K562 (cell line): ENCODE data around the gene SHANK1. TPM values are rescaled to one million over a fixed set of nuclear protein-coding genes. Genes with fewer than 3 reads are reported as not detected.

Source experiments
- ATAC-seq: fragments of 200-7000 bp; cut with Tn5 transposase; 3 replicates; pipeline ENCODE4 v1.9.1; 2020; ENCODE audit warnings: moderate library complexity
- BruUV-seq: library from RNA; stranded (reverse); fragments of 400-500 nt; replicated peaks from 2 replicates; lab custom pipeline; 2021; lab: Mats Ljungman, UMichigan
- CTCF ChIA-PET: fragments of 300-600 bp; formaldehyde crosslinking; extraction: SDS; loops from one replicate; lab custom pipeline; 2021; ENCODE audit warnings: low intra/inter-chr PET ratio; lab: Yijun Ruan, JAX
- POLR2A ChIA-PET: fragments of 300-600, 350-650 bp; sonication (Branson Sonifier 250); formaldehyde crosslinking; extraction: SDS; loops from one replicate; lab custom pipeline; 2021; ENCODE audit warnings: antibody characterized with exemption, inconsistent platforms; lab: Yijun Ruan, JAX
- DNase-seq, 4 experiments: peaks; one replicate each; pipeline versions ENCODE4 v3.0.0 to v3.0.0-alpha.2; 2011 to 2018; ENCODE audit warnings: low spot score in 3 of 4, mixed read lengths in 3 of 4; ENCODE audit errors: extremely low read depth in 1 of 4
- FAIRE-seq: peaks from 2 replicates; lab custom pipeline; 2011; peaks lifted over from hg19 to GRCh38; lab: Jason Lieb, UNC
- H2AFZ ChIP-seq: 2 replicates; pipeline ENCODE4 v1.6.0; 2011; ENCODE audit warnings: low read depth, low read length, control low read depth, inconsistent platforms
- H3K27ac ChIP-seq: fragments of 200-600 bp; 3 replicates; pipeline ENCODE4 v1.8.0; 2011; ENCODE audit warnings: low read depth, mild to moderate bottlenecking, control low read depth, inconsistent platforms, low read length, moderate library complexity, mixed read lengths; ENCODE audit errors: extremely low read depth
- H3K27me3 ChIP-seq, 2 experiments: fragments of 300-600 bp in 1 of 2; 2 replicates in 1 of 2; 3 replicates in 1 of 2; pipeline versions ENCODE4 v1.6.0 to v1.8.0; 2011; ENCODE audit warnings: inconsistent platforms in 2 of 2, low read length in 2 of 2, mild to moderate bottlenecking in 1 of 2, mixed read lengths in 1 of 2, moderate library complexity in 1 of 2; ENCODE audit not compliant: control insufficient read depth in 2 of 2, insufficient read depth in 2 of 2
- H3K36me3 ChIP-seq: fragments of 300-600 bp; 3 replicates; pipeline ENCODE4 v1.8.0; 2011; ENCODE audit warnings: mild to moderate bottlenecking, low read length, inconsistent platforms; ENCODE audit not compliant: control insufficient read depth, insufficient read depth
- H3K4me1 ChIP-seq, 2 experiments: fragments of 200-600 bp in 1 of 2; replicated peaks in 1 of 2; 2 replicates in 1 of 2; 3 replicates in 1 of 2; pipeline versions ENCODE4 v1.5.1 to v1.8.0; 2011; ENCODE audit warnings: inconsistent platforms in 2 of 2, low read length in 2 of 2, mild to moderate bottlenecking in 1 of 2, mixed read lengths in 1 of 2, moderate library complexity in 1 of 2; ENCODE audit not compliant: control insufficient read depth in 2 of 2, insufficient read depth in 2 of 2
- H3K4me2 ChIP-seq: 2 replicates; pipeline ENCODE4 v1.6.1; 2011; ENCODE audit warnings: low read length, control low read depth, inconsistent platforms, mixed read lengths; ENCODE audit not compliant: insufficient read depth
- H3K4me3 ChIP-seq: fragments of 200-600 bp; sonication (generic), shearing (Covaris generic); 2 replicates; pipeline ENCODE4 v1.5.1; 2016; ENCODE audit warnings: control low read depth, inconsistent platforms
- H3K79me2 ChIP-seq: fragments of 200-600 bp; 3 replicates; pipeline ENCODE4 v1.8.0; 2011; ENCODE audit warnings: low read length, inconsistent platforms; ENCODE audit not compliant: control insufficient read depth, insufficient read depth
- H3K9ac ChIP-seq, 2 experiments: 2 replicates each; pipeline versions ENCODE4 v1.6.0 to v1.6.1; 2011; ENCODE audit warnings: low read depth in 2 of 2, low read length in 2 of 2, control low read depth in 1 of 2, inconsistent platforms in 1 of 2, mild to moderate bottlenecking in 1 of 2, mixed read lengths in 1 of 2; ENCODE audit not compliant: insufficient read depth in 1 of 2
- H3K9me1 ChIP-seq: one replicate; pipeline ENCODE4 v1.6.0; 2011; ENCODE audit warnings: inconsistent platforms, mild to moderate bottlenecking, low read length, moderate library complexity; ENCODE audit not compliant: control insufficient read depth, insufficient read depth
- H3K9me3 ChIP-seq: replicated peaks from 2 replicates; pipeline ENCODE4 v1.5.1; 2011; ENCODE audit warnings: low read depth, low read length, inconsistent platforms; ENCODE audit not compliant: control insufficient read depth, insufficient read depth
- H4K20me1 ChIP-seq: replicated peaks from 2 replicates; pipeline ENCODE4 v1.6.1; 2011; ENCODE audit warnings: low read length, inconsistent platforms, mixed read lengths; ENCODE audit not compliant: control insufficient read depth, insufficient read depth
- SREBF2 ChIP-seq: sonication (generic); formaldehyde crosslinking; IDR thresholded peaks from 2 replicates; pipeline ENCODE4 v1.4.0; 2020; ENCODE audit warnings: mild to moderate bottlenecking, missing genetic modification reagents
- WGBS: fragments of 100-300 bp; shearing (Covaris generic); methylation state at CpG from one replicate; pipeline ENCODE4 v1.1.6; 2016; ENCODE audit warnings: low coverage, mixed read lengths; ENCODE audit not compliant: insufficient coverage; ENCODE audit errors: missing lambda C conversion rate; 5-methylcytosine and 5-hydroxymethylcytosine counted together
- in situ Hi-C: fragments of 300-500 bp; cut with MboI; formaldehyde crosslinking; loops from 4 replicates; pipeline ENCODE4 v1.15.0; 2018; ENCODE audit warnings: inconsistent platforms, mixed read lengths
- intact Hi-C: fragments of 100-400 bp; cut with micrococcal nuclease; formaldehyde crosslinking; loops from 2 replicates; pipeline ENCODE4 v1.14.2; 2022
- polyA plus RNA-seq, 8 experiments: library from polyadenylated mRNA; depleted of rRNA in 4 of 8; stranded (reverse) in 5 of 8; unstranded in 3 of 8; fragments of >200 nt; fragmentation: Nextera tagmentation in 2 of 8; fragmentation: Illumina TruSeq in 1 of 8; extraction: Ambion mirVana in 2 of 8; extraction: Trizol in 1 of 8; gene quantifications; 2 replicates each; pipeline versions ENCODE4 v1.2.1 to v1.2.3, GENCODE V29; 2011 to 2014; ENCODE audit warnings: inconsistent platforms in 1 of 8, missing spikeins in 1 of 8
- total RNA-seq, 7 experiments: library from RNA; depleted of rRNA in 6 of 7; stranded (reverse); fragments of >200 nt in 6 of 7; fragmentation: Illumina TruSeq in 2 of 7; extraction: Trizol in 2 of 7; gene quantifications; 2 replicates each; pipeline versions ENCODE4 v1.2.1 to v1.2.3, GENCODE V29; 2011 to 2021; ENCODE audit warnings: low replicate concordance in 1 of 7
- TF ChIP-seq, protein P1 (sequence below): fragments of 450-650 bp; IDR thresholded peaks from 2 replicates; pipeline ENCODE4 v1.6.1; 2018; ENCODE audit not compliant: partially characterized antibody

SHANK1 gene
- total and polyA plus RNA-seq, 9 of the 15 experiments (the other 6 are each of a cell fraction or from before 2014, with no cell fraction given): 0.33 to 1.3 (median 0.55) TPM; not detected in 2

DNA sequence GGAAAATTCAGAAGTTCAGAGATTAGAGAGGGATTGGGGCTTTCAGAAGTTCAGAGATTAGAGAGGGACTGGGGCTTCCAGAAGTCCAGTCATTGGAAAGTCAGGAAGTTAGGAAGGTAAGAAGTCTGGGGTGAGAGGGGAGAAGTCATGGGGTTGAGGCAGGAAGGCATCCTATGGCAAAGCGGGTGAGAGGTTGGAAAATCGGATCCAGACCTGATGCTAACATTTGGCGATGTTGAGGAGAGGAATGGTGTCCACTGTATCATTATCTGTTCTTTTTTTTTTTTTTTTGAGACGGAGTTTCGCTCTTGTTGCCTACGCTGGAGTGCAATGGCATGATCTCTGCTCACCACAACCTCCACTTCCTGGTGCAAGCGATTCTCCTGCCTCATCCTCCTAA, 91.1 kb downstream of the SHANK1 start:
- Histone ChIP-seq H3K27me3 (no peaks in the 10 kb centered on the region), H3K27ac (no peak overlapping the region), H3K4me1 (peaks cover 0 to 21% of the 10 kb centered on the region in 2 experiments; a peak in 2 of 5 replicates), H3K9me3 (0 out of 2 replicates have a peak, but pooled peaks cover 2% of the 10 kb centered on the region), H2AFZ (no peak overlapping the region), H3K79me2 (no peaks in the 10 kb centered on the region), H3K4me3 (no peak overlapping the region), H3K9ac (no peak overlapping the region), H4K20me1 (no peaks in the 10 kb centered on the region), H3K9me1 (no peaks in the 10 kb centered on the region), H3K4me2 (no peak overlapping the region), H3K36me3 (no peaks in the 10 kb centered on the region)
- DNase-seq (no peak), ATAC-seq (no peak), FAIRE-seq (no peak)
- no TSS peak for BruUV-seq
- TF ChIP-seq, protein P1, sequence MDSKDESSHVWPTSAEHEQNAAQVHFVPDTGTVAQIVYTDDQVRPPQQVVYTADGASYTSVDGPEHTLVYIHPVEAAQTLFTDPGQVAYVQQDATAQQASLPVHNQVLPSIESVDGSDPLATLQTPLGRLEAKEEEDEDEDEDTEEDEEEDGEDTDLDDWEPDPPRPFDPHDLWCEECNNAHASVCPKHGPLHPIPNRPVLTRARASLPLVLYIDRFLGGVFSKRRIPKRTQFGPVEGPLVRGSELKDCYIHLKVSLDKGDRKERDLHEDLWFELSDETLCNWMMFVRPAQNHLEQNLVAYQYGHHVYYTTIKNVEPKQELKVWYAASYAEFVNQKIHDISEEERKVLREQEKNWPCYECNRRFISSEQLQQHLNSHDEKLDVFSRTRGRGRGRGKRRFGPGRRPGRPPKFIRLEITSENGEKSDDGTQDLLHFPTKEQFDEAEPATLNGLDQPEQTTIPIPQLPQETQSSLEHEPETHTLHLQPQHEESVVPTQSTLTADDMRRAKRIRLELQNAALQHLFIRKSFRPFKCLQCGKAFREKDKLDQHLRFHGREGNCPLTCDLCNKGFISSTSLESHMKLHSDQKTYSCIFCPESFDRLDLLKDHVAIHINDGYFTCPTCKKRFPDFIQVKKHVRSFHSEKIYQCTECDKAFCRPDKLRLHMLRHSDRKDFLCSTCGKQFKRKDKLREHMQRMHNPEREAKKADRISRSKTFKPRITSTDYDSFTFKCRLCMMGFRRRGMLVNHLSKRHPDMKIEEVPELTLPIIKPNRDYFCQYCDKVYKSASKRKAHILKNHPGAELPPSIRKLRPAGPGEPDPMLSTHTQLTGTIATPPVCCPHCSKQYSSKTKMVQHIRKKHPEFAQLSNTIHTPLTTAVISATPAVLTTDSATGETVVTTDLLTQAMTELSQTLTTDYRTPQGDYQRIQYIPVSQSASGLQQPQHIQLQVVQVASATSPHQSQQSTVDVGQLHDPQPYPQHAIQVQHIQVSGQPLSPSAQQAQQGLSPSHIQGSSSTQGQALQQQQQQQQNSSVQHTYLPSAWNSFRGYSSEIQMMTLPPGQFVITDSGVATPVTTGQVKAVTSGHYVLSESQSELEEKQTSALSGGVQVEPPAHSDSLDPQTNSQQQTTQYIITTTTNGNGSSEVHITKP: peak; percentile 54
- no peak for TF ChIP-seq SREBF2 (CRISPR knock-in tag)
- intact Hi-C loops (no loop called here), in situ Hi-C loops (no loop called here)
- CTCF ChIA-PET: no interaction called here
- POLR2A ChIA-PET: interaction anchor here (1.4 kb wide), 1 partner anchor 96 kb away, joined by 3 read pairs; no protein-coding TSS in a partner anchor
- 4% methylated on average over 4 of the region's 7 CpGs for WGBS
